ENCODE results near the gene PCDHGA3.
"Not testable (repeated sequence)": the region's sequence is repeated elsewhere in the genome, so short reads cannot be mapped to it uniquely, and the experiment has no call there.

PCDHGA3 gene

DNA sequence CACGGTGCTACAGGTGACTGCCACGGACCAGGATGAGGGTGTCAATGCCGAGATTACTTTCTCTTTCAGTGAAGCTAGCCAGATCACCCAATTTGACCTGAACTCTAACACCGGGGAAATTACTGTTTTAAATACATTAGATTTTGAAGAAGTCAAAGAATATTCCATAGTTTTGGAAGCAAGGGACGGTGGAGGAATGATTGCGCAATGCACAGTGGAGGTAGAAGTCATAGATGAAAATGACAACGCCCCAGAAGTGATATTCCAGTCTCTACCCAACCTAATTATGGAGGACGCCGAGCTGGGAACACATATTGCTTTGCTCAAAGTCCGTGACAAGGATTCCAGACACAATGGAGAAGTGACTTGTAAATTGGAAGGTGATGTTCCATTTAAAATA is 45.0 kb downstream of the PCDHGA3 start:
- H3K4me1 ChIP-seq (ENCODE audit: insufficient read depth, insufficient read length) = no peaks in the 10 kb centered on the region
- no peaks in the 10 kb centered on the region for H3K36me3 ChIP-seq (ENCODE audit: insufficient read depth, insufficient read length, low read length)
- H3K9me3 ChIP-seq (ENCODE audit: insufficient read depth, low read length) = peaks cover 10% of the 10 kb centered on the region; the same call in 1 of the 2 replicates
- H3K4me3 ChIP-seq (ENCODE audit: insufficient read length, low read depth) = no peak overlapping the region
- no peaks in the 10 kb centered on the region for H3K27me3 ChIP-seq (ENCODE audit: insufficient read depth, insufficient read length)
- H3K9ac ChIP-seq (ENCODE audit: insufficient read length, low read depth) = no peak overlapping the region
- no peak for DNase-seq (ENCODE audit: low read depth, low spot score)
- TF ChIP-seq SUZ12 (IDR thresholded peaks at IDR 0.05; ENCODE audit: extremely low read depth, insufficient read depth, insufficient read length) (no peak), ZNF274 (IDR thresholded peaks at IDR 0.05; ENCODE audit: low read depth, low read length) (no peak), YY1 (IDR thresholded peaks at IDR 0.05; ENCODE audit: insufficient read depth, insufficient read length) (no peak)

DNA sequence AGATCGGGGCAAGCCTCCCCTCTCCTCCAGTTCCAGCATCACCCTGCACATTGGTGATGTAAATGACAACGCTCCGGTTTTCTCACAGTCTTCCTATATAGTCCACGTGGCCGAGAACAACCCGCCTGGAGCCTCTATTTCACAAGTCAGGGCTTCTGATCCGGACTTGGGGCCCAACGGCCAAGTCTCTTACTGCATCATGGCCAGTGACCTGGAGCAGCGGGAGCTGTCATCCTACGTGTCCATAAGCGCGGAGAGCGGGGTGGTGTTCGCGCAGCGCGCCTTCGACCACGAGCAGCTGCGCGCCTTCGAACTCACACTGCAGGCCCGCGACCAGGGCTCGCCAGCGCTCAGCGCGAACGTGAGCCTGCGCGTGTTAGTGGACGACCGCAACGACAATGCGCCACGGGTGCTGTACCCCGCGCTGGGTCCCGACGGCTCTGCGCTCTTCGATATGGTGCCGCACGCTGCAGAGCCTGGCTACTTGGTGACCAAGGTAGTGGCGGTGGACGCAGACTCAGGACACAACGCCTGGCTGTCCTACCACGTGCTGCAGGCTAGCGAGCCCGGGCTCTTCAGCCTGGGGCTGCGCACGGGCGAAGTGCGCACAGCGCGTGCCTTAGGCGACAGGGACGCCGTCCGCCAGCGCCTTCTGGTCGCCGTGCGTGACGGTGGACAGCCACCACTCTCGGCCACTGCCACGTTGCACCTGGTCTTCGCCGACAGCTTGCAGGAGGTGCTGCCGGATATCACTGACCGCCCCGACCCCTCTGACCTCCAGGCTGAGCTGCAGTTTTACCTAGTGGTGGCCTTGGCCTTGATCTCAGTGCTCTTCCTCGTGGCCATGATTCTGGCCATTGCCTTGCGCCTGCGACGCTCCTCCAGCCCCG is 45.8 kb downstream of the PCDHGA3 start:
- no peak for TF ChIP-seq ZNF274 (IDR thresholded peaks at IDR 0.05; ENCODE audit: low read depth, low read length)
- TF ChIP-seq SUZ12 (IDR thresholded peaks at IDR 0.05; ENCODE audit: extremely low read depth, insufficient read depth, insufficient read length) = no peak
- TF ChIP-seq YY1 (IDR thresholded peaks at IDR 0.05; ENCODE audit: insufficient read depth, insufficient read length) = no peak
- Histone ChIP-seq H3K36me3 (ENCODE audit: insufficient read depth, insufficient read length, low read length) (no peaks in the 10 kb centered on the region), H3K27me3 (ENCODE audit: insufficient read depth, insufficient read length) (no peaks in the 10 kb centered on the region), H3K9ac (ENCODE audit: insufficient read length, low read depth) (no peak overlapping the region), H3K4me3 (ENCODE audit: insufficient read length, low read depth) (no peak overlapping the region), H3K9me3 (ENCODE audit: insufficient read depth, low read length) (peaks cover 14% of the 10 kb centered on the region; the same call in 1 of the 2 replicates), H3K4me1 (ENCODE audit: insufficient read depth, insufficient read length) (no peaks in the 10 kb centered on the region)
- DNase-seq (ENCODE audit: low read depth, low spot score) = no peak

DNA sequence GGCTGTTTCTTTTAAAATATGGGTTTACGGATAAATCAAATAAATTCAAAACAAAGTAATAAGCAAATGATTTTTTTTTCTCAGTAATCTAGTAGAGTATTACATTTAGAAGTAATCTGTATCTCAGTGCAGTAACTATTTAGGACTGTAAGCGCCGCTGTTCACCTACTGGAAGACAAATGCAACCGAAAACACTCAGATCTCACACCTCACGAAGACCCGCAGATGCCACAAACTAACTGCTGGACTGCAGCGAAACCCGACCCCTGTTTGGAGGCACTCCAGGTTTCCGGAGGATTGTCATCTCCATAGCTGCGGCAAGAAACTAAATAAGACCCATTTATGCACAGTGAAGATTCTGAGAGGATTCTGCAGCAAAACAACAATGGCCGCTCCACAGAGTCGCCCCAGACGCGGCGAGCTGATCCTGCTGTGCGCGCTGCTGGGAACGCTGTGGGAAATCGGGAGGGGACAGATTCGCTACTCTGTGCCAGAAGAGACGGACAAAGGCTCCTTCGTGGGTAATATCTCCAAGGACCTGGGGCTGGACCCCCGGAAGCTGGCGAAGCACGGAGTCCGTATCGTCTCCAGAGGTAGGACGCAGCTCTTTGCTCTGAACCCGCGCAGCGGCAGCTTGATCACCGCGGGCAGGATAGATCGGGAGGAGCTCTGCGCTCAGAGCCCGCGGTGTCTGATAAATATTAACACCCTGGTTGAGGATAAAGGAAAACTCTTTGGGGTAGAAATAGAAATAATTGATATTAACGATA is 49.0 kb downstream of the PCDHGA3 start, which contains the start of gene PCDHGA8:
Gene PCDHGA8 (plus strand): TSS at position 205 of the 770 bp plus-strand sequence. CDS start 181 bp downstream, at position 386.
- Histone ChIP-seq H3K4me1 (ENCODE audit: insufficient read depth, insufficient read length) (no peaks in the 10 kb centered on the region), H3K9me3 (ENCODE audit: insufficient read depth, low read length) (peaks cover 14% of the 10 kb centered on the region; the same call in 1 of the 2 replicates), H3K9ac (ENCODE audit: insufficient read length, low read depth) (no peak within 1 kb of the TSS), H3K36me3 (ENCODE audit: insufficient read depth, insufficient read length, low read length) (no peaks in the 10 kb centered on the region), H3K27me3 (ENCODE audit: insufficient read depth, insufficient read length) (no peaks in the 10 kb centered on the region), H3K4me3 (ENCODE audit: insufficient read length, low read depth) (no peak within 1 kb of the TSS)
- no peak for TF ChIP-seq SUZ12 (IDR thresholded peaks at IDR 0.05; ENCODE audit: extremely low read depth, insufficient read depth, insufficient read length)
- no peak for TF ChIP-seq YY1 (IDR thresholded peaks at IDR 0.05; ENCODE audit: insufficient read depth, insufficient read length)
- TF ChIP-seq ZNF274 (IDR thresholded peaks at IDR 0.05; ENCODE audit: low read depth, low read length) = no peak
- no peak for DNase-seq (ENCODE audit: low read depth, low spot score)

DNA sequence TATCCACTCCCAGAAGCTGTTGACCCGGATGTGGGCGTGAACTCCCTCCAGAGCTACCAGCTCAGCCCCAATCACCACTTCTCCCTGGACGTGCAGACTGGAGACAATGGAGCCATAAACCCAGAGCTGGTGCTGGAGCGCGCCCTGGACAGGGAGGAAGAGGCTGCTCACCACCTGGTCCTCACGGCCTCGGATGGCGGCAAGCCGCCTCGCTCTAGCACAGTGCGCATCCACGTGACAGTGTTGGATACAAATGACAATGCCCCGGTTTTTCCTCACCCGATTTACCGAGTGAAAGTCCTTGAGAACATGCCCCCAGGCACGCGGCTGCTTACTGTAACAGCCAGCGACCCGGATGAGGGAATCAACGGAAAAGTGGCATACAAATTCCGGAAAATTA is 49.6 kb downstream of the PCDHGA3 start:
- no peaks in the 10 kb centered on the region for H3K27me3 ChIP-seq (ENCODE audit: insufficient read depth, insufficient read length)
- no peak for DNase-seq (ENCODE audit: low read depth, low spot score)
- no peaks in the 10 kb centered on the region for H3K4me1 ChIP-seq (ENCODE audit: insufficient read depth, insufficient read length)
- H3K36me3 ChIP-seq (ENCODE audit: insufficient read depth, insufficient read length, low read length) = no peaks in the 10 kb centered on the region
- H3K9me3 ChIP-seq (ENCODE audit: insufficient read depth, low read length) = peaks cover 14% of the 10 kb centered on the region; the same call in 1 of the 2 replicates
- no peak overlapping the region for H3K9ac ChIP-seq (ENCODE audit: insufficient read length, low read depth)
- no peak overlapping the region for H3K4me3 ChIP-seq (ENCODE audit: insufficient read length, low read depth)
- TF ChIP-seq SUZ12 (IDR thresholded peaks at IDR 0.05; ENCODE audit: extremely low read depth, insufficient read depth, insufficient read length) = no peak
- no peak for TF ChIP-seq ZNF274 (IDR thresholded peaks at IDR 0.05; ENCODE audit: low read depth, low read length)
- TF ChIP-seq YY1 (IDR thresholded peaks at IDR 0.05; ENCODE audit: insufficient read depth, insufficient read length) = no peak

DNA sequence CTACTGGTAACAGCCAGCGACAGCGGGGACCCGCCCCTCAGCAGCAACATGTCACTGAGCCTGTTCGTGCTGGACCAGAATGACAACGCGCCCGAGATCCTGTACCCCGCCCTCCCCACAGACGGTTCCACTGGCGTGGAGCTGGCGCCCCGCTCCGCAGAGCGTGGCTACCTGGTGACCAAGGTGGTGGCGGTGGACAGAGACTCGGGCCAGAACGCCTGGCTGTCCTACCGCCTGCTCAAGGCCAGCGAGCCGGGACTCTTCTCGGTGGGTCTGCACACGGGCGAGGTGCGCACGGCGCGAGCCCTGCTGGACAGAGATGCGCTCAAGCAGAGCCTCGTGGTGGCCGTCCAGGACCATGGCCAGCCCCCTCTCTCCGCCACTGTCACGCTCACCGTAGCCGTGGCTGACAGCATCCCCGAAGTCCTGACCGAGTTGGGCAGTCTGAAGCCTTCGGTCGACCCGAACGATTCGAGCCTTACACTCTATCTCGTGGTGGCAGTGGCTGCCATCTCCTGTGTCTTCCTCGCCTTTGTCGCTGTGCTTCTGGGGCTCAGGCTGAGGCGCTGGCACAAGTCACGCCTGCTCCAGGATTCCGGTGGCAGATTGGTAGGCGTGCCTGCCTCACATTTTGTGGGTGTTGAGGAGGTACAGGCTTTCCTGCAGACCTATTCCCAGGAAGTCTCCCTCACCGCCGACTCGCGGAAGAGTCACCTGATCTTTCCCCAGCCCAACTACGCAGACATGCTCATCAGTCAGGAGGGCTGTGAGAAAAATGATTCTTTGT is 51.0 kb downstream of the PCDHGA3 start:
- not testable (repeated sequence) for H3K4me3 ChIP-seq (ENCODE audit: insufficient read length, low read depth); H3K27me3 ChIP-seq (ENCODE audit: insufficient read depth, insufficient read length); H3K4me1 ChIP-seq (ENCODE audit: insufficient read depth, insufficient read length); H3K9ac ChIP-seq (ENCODE audit: insufficient read length, low read depth); H3K36me3 ChIP-seq (ENCODE audit: insufficient read depth, insufficient read length, low read length); DNase-seq (ENCODE audit: low read depth, low spot score)
- peaks cover 18% of the 10 kb centered on the region; the same call in 1 of the 2 replicates for H3K9me3 ChIP-seq (ENCODE audit: insufficient read depth, low read length)

Measured in NT2/D1 (cell line).